SK-N-SH treated with all-trans-retinoic acid at 6 μM for 48 hours (cell line): Measurements from ENCODE around the gene CAMK4.
"Not testable (repeated sequence)": the region's sequence is repeated elsewhere in the genome, so short reads cannot be mapped to it uniquely, and the experiment has no call there.

Source experiments
- ARNTL ChIP-seq: fragments of 450-650 bp; formaldehyde crosslinking; IDR thresholded peaks from 2 replicates; pipeline ENCODE4 v1.5.0; 2020; ENCODE audit warnings: low read depth, mild to moderate bottlenecking, moderate library complexity, borderline replicate concordance
- CSDC2 ChIP-seq: fragments of 250-450 bp; sonication (Bioruptor Pico); IDR thresholded peaks from 2 replicates; pipeline ENCODE4 v1.5.0; 2020; ENCODE audit warnings: mild to moderate bottlenecking, moderate library complexity
- OSR1 ChIP-seq: fragments of 250-450 bp; sonication (Bioruptor Pico); IDR thresholded peaks from 2 replicates; pipeline ENCODE4 v1.8.0; 2022; ENCODE audit warnings: moderate library complexity, mild to moderate bottlenecking, inconsistent platforms
- PPARA ChIP-seq: fragments of 250-450 bp; sonication (Bioruptor Pico); IDR thresholded peaks from 2 replicates; pipeline ENCODE4 v1.5.0; 2020; ENCODE audit warnings: mild to moderate bottlenecking, borderline replicate concordance
- RARB ChIP-seq: fragments of 250-450 bp; sonication (Bioruptor Pico); IDR thresholded peaks from 2 replicates; pipeline ENCODE4 v1.8.0; 2021; ENCODE audit warnings: mild to moderate bottlenecking, moderate library complexity
- ZFP3 ChIP-seq: fragments of 250-450 bp; sonication (Bioruptor Pico); IDR thresholded peaks from 2 replicates; pipeline ENCODE4 v1.5.0; 2020; ENCODE audit warnings: mild to moderate bottlenecking, moderate library complexity
- ZFP30 ChIP-seq: fragments of 450-650 bp; formaldehyde crosslinking; IDR thresholded peaks from 2 replicates; pipeline ENCODE4 v1.5.0; 2022; ENCODE audit warnings: mild to moderate bottlenecking, moderate library complexity
- ZNF8 ChIP-seq: fragments of 450-650 bp; formaldehyde crosslinking; IDR thresholded peaks from 2 replicates; pipeline ENCODE4 v1.5.0; 2020; ENCODE audit warnings: mild to moderate bottlenecking, moderate library complexity
- TF ChIP-seq, protein P1 (sequence below): fragments of 250-450 bp; sonication (Bioruptor Pico); IDR thresholded peaks from 2 replicates; pipeline ENCODE4 v1.5.0; 2020; ENCODE audit warnings: mild to moderate bottlenecking, moderate library complexity
- TF ChIP-seq, protein P2 (sequence below): fragments of 250-450 bp; sonication (Bioruptor Pico); IDR thresholded peaks from 2 replicates; pipeline ENCODE4 v1.8.0; 2021; ENCODE audit warnings: low read depth, mild to moderate bottlenecking, moderate library complexity, borderline replicate concordance
- TF ChIP-seq, protein P3 (sequence below): fragments of 250-450 bp; sonication (Bioruptor Pico); IDR thresholded peaks from 2 replicates; pipeline ENCODE4 v1.8.0; 2020; ENCODE audit warnings: mild to moderate bottlenecking, moderate library complexity, borderline replicate concordance

DNA sequence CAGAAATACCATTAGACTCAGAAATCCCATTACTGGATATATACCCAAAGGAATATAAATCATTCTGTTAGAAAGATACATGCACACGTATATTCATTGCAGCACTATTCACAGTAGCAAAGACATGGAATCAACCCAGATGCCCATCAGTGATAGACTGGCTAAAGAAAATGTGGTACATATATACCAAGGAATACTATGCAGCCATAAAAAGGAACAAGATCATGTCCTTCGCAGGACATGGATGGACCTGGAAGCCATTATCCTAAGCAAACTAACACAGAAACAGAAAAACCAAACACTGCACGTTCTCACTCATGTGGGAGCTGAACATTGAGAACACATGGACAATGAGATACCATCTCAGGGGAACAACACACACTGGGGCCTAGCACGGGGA lies 33.4 kb downstream of the CAMK4 start:
- TF ChIP-seq, protein P1, sequence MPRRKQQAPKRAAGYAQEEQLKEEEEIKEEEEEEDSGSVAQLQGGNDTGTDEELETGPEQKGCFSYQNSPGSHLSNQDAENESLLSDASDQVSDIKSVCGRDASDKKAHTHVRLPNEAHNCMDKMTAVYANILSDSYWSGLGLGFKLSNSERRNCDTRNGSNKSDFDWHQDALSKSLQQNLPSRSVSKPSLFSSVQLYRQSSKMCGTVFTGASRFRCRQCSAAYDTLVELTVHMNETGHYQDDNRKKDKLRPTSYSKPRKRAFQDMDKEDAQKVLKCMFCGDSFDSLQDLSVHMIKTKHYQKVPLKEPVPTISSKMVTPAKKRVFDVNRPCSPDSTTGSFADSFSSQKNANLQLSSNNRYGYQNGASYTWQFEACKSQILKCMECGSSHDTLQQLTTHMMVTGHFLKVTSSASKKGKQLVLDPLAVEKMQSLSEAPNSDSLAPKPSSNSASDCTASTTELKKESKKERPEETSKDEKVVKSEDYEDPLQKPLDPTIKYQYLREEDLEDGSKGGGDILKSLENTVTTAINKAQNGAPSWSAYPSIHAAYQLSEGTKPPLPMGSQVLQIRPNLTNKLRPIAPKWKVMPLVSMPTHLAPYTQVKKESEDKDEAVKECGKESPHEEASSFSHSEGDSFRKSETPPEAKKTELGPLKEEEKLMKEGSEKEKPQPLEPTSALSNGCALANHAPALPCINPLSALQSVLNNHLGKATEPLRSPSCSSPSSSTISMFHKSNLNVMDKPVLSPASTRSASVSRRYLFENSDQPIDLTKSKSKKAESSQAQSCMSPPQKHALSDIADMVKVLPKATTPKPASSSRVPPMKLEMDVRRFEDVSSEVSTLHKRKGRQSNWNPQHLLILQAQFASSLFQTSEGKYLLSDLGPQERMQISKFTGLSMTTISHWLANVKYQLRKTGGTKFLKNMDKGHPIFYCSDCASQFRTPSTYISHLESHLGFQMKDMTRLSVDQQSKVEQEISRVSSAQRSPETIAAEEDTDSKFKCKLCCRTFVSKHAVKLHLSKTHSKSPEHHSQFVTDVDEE (CRISPR knock-in tag) = not testable (repeated sequence)
- TF ChIP-seq, protein P2, sequence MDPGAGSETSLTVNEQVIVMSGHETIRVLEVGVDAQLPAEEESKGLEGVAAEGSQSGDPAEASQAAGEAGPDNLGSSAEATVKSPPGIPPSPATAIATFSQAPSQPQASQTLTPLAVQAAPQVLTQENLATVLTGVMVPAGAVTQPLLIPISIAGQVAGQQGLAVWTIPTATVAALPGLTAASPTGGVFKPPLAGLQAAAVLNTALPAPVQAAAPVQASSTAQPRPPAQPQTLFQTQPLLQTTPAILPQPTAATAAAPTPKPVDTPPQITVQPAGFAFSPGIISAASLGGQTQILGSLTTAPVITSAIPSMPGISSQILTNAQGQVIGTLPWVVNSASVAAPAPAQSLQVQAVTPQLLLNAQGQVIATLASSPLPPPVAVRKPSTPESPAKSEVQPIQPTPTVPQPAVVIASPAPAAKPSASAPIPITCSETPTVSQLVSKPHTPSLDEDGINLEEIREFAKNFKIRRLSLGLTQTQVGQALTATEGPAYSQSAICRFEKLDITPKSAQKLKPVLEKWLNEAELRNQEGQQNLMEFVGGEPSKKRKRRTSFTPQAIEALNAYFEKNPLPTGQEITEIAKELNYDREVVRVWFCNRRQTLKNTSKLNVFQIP (CRISPR knock-in tag) = not testable (repeated sequence)
- not testable (repeated sequence) for TF ChIP-seq ZFP3 (CRISPR knock-in tag); CSDC2 (CRISPR knock-in tag); RARB (CRISPR knock-in tag); OSR1; ARNTL (CRISPR knock-in tag); ZFP30 (CRISPR knock-in tag); PPARA (CRISPR knock-in tag)
- TF ChIP-seq ZNF8 (CRISPR knock-in tag) = peak; percentile 70; the same call in 1 of the 2 replicates
- TF ChIP-seq, protein P3, sequence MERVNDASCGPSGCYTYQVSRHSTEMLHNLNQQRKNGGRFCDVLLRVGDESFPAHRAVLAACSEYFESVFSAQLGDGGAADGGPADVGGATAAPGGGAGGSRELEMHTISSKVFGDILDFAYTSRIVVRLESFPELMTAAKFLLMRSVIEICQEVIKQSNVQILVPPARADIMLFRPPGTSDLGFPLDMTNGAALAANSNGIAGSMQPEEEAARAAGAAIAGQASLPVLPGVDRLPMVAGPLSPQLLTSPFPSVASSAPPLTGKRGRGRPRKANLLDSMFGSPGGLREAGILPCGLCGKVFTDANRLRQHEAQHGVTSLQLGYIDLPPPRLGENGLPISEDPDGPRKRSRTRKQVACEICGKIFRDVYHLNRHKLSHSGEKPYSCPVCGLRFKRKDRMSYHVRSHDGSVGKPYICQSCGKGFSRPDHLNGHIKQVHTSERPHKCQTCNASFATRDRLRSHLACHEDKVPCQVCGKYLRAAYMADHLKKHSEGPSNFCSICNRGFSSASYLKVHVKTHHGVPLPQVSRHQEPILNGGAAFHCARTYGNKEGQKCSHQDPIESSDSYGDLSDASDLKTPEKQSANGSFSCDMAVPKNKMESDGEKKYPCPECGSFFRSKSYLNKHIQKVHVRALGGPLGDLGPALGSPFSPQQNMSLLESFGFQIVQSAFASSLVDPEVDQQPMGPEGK (CRISPR knock-in tag) = not testable (repeated sequence)
